HK-2 (cell line): ENCODE results near the gene NFKBIL1.
A peak's percentile ranks its signal among the peaks of the same experiment; 100 is the strongest.
"Not testable (repeated sequence)": the region's sequence is repeated elsewhere in the genome, so short reads cannot be mapped to it uniquely, and the experiment has no call there.

Source experiments
- DNase-seq: peaks from one replicate; pipeline ENCODE4 v3.0.0-alpha.2; 2018; ENCODE audit not compliant: unreplicated experiment

NFKBIL1 gene

GRCh38 chr6:31580807-31581433, 33.5 kb downstream of the NFKBIL1 start:
- peak; percentile 88 for DNase-seq

GRCh38 chr6:31581434-31582229, 34.2 kb downstream of the NFKBIL1 start:
- no peak for DNase-seq

DNA sequence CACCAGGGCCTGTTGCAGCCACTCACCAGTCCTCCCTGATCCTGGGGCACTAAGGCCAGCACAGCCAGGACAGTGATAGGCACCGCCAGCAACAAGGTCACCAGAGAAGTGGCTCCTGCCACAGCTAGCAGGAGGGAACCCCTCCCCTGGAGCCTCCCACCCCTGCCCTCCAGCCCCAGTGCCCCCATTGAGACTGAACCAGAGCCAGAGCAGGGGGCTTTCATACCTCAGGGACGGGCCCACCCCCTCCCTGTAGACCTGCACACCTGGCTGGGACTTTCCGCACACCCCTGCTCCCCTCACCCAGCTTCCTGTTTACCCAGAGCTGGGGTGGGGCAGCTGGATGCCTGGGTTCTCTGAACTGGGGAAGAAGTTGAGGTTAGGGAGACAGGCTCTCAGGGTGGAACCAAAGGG, 34.8 kb downstream of the NFKBIL1 start, which contains the start of gene LTB:
Gene LTB (minus strand): TSS at position 195 of the 414 bp plus-strand sequence. CDS start 7 bp downstream, at position 188.
- DNase-seq, result no peak

- DNase-seq, result no peak
Observed at GRCh38 chr6:31585491-31585890, 38.1 kb downstream of the NFKBIL1 start.

GRCh38 chr6:31586008-31586407, 38.6 kb downstream of the NFKBIL1 start, which contains the start of gene LST1:
Gene LST1 (plus strand): TSS chr6:31586277. CDS start chr6:31587300, 1,023 bp downstream.
- DNase-seq, result no peak

DNA sequence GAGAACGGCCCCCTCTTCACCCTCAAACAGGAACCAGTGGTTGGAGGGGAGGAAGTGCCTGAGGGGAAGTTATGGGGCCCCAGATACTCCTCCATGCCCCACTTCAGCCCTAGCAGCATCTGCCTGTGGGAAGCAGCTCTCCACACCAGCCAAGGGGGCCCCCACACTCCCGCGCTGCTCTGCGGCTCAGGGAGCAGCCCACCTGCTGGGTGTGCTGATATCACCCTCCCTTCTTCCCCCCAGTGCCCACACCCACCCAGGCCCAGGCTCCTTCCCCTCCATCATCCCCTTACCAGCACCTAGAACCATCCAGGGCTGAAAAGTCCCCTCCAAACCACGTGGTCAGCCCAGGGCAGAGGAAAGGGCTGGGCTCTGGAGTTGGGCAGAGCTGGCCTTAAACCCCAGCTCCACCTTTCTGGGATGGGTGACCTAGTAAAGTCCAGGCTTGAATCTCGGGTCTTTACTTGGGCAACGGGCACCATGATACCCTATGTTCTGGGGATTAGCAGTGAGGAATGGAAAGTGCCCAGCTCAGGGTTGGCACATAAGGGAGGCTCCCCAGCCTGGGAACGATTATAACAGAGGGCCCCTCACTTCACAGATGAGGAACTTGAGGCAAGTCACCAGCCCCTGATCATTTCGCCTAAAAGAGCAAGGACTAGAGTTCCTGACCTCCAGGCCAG, 39.3 kb downstream of the NFKBIL1 start:
- no peak for DNase-seq

GRCh38 chr6:31587791-31588777, 40.7 kb downstream of the NFKBIL1 start:
- no peak for DNase-seq

- no peak for DNase-seq
Observed at GRCh38 chr6:31588871-31589650, 41.7 kb downstream of the NFKBIL1 start.

DNA sequence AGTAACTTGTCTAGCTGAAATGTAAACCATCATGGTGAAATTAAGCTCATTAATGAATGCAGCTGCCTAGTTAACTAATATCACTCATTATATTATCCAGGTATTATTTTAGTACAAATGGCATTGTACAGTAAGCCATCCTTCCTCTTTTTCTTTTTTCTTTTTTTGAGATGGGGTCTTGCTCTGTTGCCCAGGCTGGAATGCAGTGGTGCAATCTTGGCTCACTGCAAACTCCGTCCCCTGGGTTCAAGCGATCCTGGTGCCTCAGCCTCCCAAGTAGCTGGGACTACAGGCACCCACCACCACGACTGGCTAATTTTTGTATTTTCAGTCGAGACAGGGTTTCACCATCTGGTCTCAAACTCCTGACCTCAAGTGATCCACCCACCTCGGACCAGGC, 43.3 kb downstream of the NFKBIL1 start:
- DNase-seq, result not testable (repeated sequence)

GRCh38 chr6:31592396-31592771, 45.0 kb downstream of the NFKBIL1 start:
- DNase-seq, result no peak

GRCh38 chr6:31597006-31597405, 49.6 kb downstream of the NFKBIL1 start:
- no peak for DNase-seq

DNA sequence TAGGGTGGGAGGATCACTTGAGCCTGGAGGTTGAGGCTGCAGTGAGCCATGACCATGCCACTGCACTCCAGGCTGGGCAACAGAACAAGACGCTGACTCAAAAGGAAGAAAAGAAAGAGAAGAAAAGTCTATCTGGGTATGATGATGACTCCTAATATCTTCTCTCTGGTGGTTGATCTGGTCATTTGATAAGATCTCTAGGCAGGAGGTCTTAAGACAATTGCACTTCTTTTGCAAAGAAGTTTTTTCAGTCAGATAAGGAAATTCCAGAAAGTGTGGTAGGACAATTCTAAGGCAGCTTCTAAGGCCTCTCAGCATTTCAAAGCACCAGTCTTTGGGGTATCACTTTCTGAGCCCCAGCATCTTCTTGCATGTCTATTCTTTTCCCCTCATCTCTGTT, 59.9 kb downstream of the NFKBIL1 start:
- no peak for DNase-seq
